SK-N-SH treated with all-trans-retinoic acid at 6 μM for 48 hours (cell line): ENCODE measurements around the gene CP.
A peak's percentile ranks its signal among the peaks of the same experiment; 100 is the strongest.

Source experiments
- ATAC-seq: fragments of 200-7000 bp; cut with Tn5 transposase; 3 replicates; pipeline ENCODE4 v1.9.1; 2020; ENCODE audit warnings: mild to moderate bottlenecking, moderate library complexity
- ARNTL ChIP-seq: fragments of 450-650 bp; formaldehyde crosslinking; IDR thresholded peaks from 2 replicates; pipeline ENCODE4 v1.5.0; 2020; ENCODE audit warnings: low read depth, mild to moderate bottlenecking, moderate library complexity, borderline replicate concordance
- BACH2 ChIP-seq: fragments of 250-450 bp; sonication (Bioruptor Pico); IDR thresholded peaks from 2 replicates; pipeline ENCODE4 v1.9.0; 2021; ENCODE audit warnings: mild to moderate bottlenecking, borderline replicate concordance
- CSDC2 ChIP-seq: fragments of 250-450 bp; sonication (Bioruptor Pico); IDR thresholded peaks from 2 replicates; pipeline ENCODE4 v1.5.0; 2020; ENCODE audit warnings: mild to moderate bottlenecking, moderate library complexity
- ESRRG ChIP-seq: fragments of 250-450 bp; sonication (Bioruptor Pico); IDR thresholded peaks from 2 replicates; pipeline ENCODE4 v1.6.1; 2021; ENCODE audit warnings: mild to moderate bottlenecking
- GLIS3 ChIP-seq: fragments of 250-450 bp; sonication (Bioruptor Pico); IDR thresholded peaks from 2 replicates; pipeline ENCODE4 v1.5.0; 2020; ENCODE audit warnings: mild to moderate bottlenecking, moderate library complexity
- ISL1 ChIP-seq: fragments of 250-450 bp; sonication (Bioruptor Pico); IDR thresholded peaks from 2 replicates; pipeline ENCODE4 v2.1.2; 2022; ENCODE audit warnings: mild to moderate bottlenecking, moderate library complexity
- OSR1 ChIP-seq: fragments of 250-450 bp; sonication (Bioruptor Pico); IDR thresholded peaks from 2 replicates; pipeline ENCODE4 v1.8.0; 2022; ENCODE audit warnings: moderate library complexity, mild to moderate bottlenecking, inconsistent platforms
- PPARA ChIP-seq: fragments of 250-450 bp; sonication (Bioruptor Pico); IDR thresholded peaks from 2 replicates; pipeline ENCODE4 v1.5.0; 2020; ENCODE audit warnings: mild to moderate bottlenecking, borderline replicate concordance
- RARB ChIP-seq: fragments of 250-450 bp; sonication (Bioruptor Pico); IDR thresholded peaks from 2 replicates; pipeline ENCODE4 v1.8.0; 2021; ENCODE audit warnings: mild to moderate bottlenecking, moderate library complexity
- SNAI2 ChIP-seq: fragments of 250-450 bp; sonication (Bioruptor Pico); IDR thresholded peaks from 2 replicates; pipeline ENCODE4 v1.5.0; 2020; ENCODE audit warnings: mild to moderate bottlenecking, moderate library complexity
- TCF4 ChIP-seq: fragments of 250-450 bp; sonication (Bioruptor Pico); IDR thresholded peaks from 2 replicates; pipeline ENCODE4 v1.8.0; 2021; ENCODE audit warnings: mild to moderate bottlenecking, moderate library complexity, borderline replicate concordance
- TOX ChIP-seq: fragments of 250-450 bp; sonication (Bioruptor Pico); IDR thresholded peaks from 2 replicates; pipeline ENCODE4 v1.8.0; 2021; ENCODE audit warnings: mild to moderate bottlenecking, moderate library complexity, borderline replicate concordance
- ZFP3 ChIP-seq: fragments of 250-450 bp; sonication (Bioruptor Pico); IDR thresholded peaks from 2 replicates; pipeline ENCODE4 v1.5.0; 2020; ENCODE audit warnings: mild to moderate bottlenecking, moderate library complexity
- ZFP30 ChIP-seq: fragments of 450-650 bp; formaldehyde crosslinking; IDR thresholded peaks from 2 replicates; pipeline ENCODE4 v1.5.0; 2022; ENCODE audit warnings: mild to moderate bottlenecking, moderate library complexity
- ZNF565 ChIP-seq: fragments of 450-650 bp; formaldehyde crosslinking; conservative IDR thresholded peaks from 2 replicates; pipeline ENCODE4 v1.5.0; 2020; ENCODE audit warnings: low read depth, mild to moderate bottlenecking, moderate library complexity
- ZNF8 ChIP-seq: fragments of 450-650 bp; formaldehyde crosslinking; IDR thresholded peaks from 2 replicates; pipeline ENCODE4 v1.5.0; 2020; ENCODE audit warnings: mild to moderate bottlenecking, moderate library complexity
- TF ChIP-seq, protein P1 (sequence below): fragments of 250-450 bp; sonication (Bioruptor Pico); IDR thresholded peaks from 2 replicates; pipeline ENCODE4 v1.5.1; 2021; ENCODE audit warnings: mild to moderate bottlenecking, moderate library complexity
- TF ChIP-seq, protein P2 (sequence below): fragments of 250-450 bp; sonication (Bioruptor Pico); IDR thresholded peaks from 2 replicates; pipeline ENCODE4 v1.5.1; 2020; ENCODE audit warnings: low read depth, mild to moderate bottlenecking, moderate library complexity
- TF ChIP-seq, protein P3 (sequence below): fragments of 250-450 bp; sonication (Bioruptor Pico); IDR thresholded peaks from 2 replicates; pipeline ENCODE4 v1.5.0; 2020; ENCODE audit warnings: mild to moderate bottlenecking, moderate library complexity
- TF ChIP-seq, protein P4 (sequence below): fragments of 250-450 bp; sonication (Bioruptor Pico); IDR thresholded peaks from 2 replicates; pipeline ENCODE4 v1.8.0; 2020; ENCODE audit warnings: mild to moderate bottlenecking, moderate library complexity, borderline replicate concordance

Gene CP

DNA sequence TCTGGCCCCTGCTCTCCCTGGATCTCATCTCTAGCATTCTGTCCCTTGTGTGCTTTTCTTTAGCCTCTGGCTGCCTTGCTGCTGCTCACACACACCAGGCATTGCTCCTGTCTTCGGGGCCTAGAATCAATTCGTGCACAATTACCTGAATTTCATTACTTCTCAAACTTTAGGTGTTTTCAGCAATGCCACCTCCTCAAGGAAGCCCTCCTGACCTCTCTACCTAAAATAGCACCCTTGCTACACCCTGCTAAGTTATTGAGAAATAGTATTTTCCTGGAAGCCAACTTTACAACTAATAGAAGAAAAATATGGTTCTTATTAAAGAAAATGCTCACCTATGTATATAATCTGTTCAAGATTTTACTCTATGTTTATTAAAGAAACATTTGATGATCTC is 40.4 kb downstream of the CP start (continued):
- TF ChIP-seq ZNF565 (CRISPR knock-in tag), result no peak
- no peak for TF ChIP-seq CSDC2 (CRISPR knock-in tag)
- TF ChIP-seq, protein P1, sequence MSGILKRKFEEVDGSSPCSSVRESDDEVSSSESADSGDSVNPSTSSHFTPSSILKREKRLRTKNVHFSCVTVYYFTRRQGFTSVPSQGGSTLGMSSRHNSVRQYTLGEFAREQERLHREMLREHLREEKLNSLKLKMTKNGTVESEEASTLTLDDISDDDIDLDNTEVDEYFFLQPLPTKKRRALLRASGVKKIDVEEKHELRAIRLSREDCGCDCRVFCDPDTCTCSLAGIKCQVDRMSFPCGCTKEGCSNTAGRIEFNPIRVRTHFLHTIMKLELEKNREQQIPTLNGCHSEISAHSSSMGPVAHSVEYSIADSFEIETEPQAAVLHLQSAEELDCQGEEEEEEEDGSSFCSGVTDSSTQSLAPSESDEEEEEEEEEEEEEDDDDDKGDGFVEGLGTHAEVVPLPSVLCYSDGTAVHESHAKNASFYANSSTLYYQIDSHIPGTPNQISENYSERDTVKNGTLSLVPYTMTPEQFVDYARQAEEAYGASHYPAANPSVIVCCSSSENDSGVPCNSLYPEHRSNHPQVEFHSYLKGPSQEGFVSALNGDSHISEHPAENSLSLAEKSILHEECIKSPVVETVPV (CRISPR knock-in tag), result no peak
- TF ChIP-seq, protein P2, sequence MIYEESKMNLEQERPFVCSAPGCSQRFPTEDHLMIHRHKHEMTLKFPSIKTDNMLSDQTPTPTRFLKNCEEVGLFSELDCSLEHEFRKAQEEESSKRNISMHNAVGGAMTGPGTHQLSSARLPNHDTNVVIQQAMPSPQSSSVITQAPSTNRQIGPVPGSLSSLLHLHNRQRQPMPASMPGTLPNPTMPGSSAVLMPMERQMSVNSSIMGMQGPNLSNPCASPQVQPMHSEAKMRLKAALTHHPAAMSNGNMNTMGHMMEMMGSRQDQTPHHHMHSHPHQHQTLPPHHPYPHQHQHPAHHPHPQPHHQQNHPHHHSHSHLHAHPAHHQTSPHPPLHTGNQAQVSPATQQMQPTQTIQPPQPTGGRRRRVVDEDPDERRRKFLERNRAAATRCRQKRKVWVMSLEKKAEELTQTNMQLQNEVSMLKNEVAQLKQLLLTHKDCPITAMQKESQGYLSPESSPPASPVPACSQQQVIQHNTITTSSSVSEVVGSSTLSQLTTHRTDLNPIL, result no peak
- no peak for TF ChIP-seq ZFP30 (CRISPR knock-in tag)
- no peak for TF ChIP-seq ZNF8 (CRISPR knock-in tag)
- no peak for TF ChIP-seq BACH2 (CRISPR knock-in tag)
- no peak for TF ChIP-seq PPARA (CRISPR knock-in tag)
- TF ChIP-seq SNAI2 (CRISPR knock-in tag), result no peak

DNA sequence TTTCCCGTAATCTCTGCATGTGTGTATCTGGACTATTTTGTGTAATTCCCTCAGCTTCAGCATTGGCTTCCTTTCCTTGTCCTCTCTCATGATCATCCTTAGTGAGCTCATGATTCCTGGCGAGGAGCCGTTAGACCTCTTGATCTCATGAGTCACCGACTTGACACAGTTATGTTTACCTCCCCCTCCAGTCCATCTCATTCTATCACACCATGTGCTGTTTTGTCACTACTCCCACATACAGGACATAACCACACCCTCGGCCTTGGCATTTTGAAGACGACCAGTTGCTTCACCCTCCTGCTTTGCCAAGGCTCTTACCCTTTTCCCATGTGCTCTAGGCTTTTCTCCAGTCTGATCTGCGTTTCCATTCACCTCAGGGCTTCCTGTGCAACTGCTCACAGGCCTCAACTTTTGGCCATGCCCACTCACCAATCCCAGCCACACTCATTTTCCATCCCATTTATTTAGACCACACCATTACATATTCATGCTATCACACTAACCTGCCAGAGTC is 41.5 kb downstream of the CP start:
- peak; percentile 97 for ATAC-seq
- TF ChIP-seq, protein P2, result 0 out of 2 replicates have a peak, but pooled peaks have one; percentile 26
- TF ChIP-seq, protein P3, sequence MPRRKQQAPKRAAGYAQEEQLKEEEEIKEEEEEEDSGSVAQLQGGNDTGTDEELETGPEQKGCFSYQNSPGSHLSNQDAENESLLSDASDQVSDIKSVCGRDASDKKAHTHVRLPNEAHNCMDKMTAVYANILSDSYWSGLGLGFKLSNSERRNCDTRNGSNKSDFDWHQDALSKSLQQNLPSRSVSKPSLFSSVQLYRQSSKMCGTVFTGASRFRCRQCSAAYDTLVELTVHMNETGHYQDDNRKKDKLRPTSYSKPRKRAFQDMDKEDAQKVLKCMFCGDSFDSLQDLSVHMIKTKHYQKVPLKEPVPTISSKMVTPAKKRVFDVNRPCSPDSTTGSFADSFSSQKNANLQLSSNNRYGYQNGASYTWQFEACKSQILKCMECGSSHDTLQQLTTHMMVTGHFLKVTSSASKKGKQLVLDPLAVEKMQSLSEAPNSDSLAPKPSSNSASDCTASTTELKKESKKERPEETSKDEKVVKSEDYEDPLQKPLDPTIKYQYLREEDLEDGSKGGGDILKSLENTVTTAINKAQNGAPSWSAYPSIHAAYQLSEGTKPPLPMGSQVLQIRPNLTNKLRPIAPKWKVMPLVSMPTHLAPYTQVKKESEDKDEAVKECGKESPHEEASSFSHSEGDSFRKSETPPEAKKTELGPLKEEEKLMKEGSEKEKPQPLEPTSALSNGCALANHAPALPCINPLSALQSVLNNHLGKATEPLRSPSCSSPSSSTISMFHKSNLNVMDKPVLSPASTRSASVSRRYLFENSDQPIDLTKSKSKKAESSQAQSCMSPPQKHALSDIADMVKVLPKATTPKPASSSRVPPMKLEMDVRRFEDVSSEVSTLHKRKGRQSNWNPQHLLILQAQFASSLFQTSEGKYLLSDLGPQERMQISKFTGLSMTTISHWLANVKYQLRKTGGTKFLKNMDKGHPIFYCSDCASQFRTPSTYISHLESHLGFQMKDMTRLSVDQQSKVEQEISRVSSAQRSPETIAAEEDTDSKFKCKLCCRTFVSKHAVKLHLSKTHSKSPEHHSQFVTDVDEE (CRISPR knock-in tag), result no peak

DNA sequence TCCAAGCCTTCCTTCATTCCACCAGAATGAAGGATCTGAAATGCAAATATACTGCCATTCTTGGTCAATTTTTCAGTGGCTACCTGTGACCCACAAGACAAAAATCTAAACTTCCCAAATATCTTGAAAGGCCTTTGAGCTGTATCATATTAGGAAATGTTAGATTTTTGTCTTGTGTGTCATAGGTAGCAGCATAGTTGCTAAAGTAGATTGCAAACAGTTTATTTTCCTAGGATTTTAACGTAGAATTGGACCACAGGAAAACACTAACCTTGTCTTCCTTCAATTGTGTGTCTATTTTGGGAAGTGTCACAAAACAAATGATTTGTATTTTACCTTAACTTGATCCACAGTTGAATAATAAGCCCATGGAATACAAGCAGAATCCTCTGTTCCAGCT is 42.4 kb downstream of the CP start:
- peak; percentile 44 for ATAC-seq
- TF ChIP-seq ZFP3 (CRISPR knock-in tag) (no peak), GLIS3 (no peak), ISL1 (no peak), BACH2 (CRISPR knock-in tag) (no peak), TCF4 (no peak), ESRRG (CRISPR knock-in tag) (no peak), TOX (CRISPR knock-in tag) (no peak), ZNF565 (CRISPR knock-in tag) (no peak), ZFP30 (CRISPR knock-in tag) (no peak), CSDC2 (CRISPR knock-in tag) (no peak), ARNTL (no peak), OSR1 (CRISPR knock-in tag) (no peak), PPARA (CRISPR knock-in tag) (no peak), RARB (CRISPR knock-in tag) (no peak), ZNF8 (CRISPR knock-in tag) (no peak)
- TF ChIP-seq, protein P2, result no peak
- TF ChIP-seq, protein P4, sequence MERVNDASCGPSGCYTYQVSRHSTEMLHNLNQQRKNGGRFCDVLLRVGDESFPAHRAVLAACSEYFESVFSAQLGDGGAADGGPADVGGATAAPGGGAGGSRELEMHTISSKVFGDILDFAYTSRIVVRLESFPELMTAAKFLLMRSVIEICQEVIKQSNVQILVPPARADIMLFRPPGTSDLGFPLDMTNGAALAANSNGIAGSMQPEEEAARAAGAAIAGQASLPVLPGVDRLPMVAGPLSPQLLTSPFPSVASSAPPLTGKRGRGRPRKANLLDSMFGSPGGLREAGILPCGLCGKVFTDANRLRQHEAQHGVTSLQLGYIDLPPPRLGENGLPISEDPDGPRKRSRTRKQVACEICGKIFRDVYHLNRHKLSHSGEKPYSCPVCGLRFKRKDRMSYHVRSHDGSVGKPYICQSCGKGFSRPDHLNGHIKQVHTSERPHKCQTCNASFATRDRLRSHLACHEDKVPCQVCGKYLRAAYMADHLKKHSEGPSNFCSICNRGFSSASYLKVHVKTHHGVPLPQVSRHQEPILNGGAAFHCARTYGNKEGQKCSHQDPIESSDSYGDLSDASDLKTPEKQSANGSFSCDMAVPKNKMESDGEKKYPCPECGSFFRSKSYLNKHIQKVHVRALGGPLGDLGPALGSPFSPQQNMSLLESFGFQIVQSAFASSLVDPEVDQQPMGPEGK (CRISPR knock-in tag), result no peak
- TF ChIP-seq, protein P3 (CRISPR knock-in tag), result no peak
